HuH-7 (cell line): ENCODE results near the gene GFRA1.
"Not testable (repeated sequence)": the region's sequence is repeated elsewhere in the genome, so short reads cannot be mapped to it uniquely, and the experiment has no call there.

Experiments used
- DNase-seq: peaks from one replicate; pipeline ENCODE4 v3.0.0; 2011; ENCODE audit warnings: low spot score

The GFRA1 gene

DNA sequence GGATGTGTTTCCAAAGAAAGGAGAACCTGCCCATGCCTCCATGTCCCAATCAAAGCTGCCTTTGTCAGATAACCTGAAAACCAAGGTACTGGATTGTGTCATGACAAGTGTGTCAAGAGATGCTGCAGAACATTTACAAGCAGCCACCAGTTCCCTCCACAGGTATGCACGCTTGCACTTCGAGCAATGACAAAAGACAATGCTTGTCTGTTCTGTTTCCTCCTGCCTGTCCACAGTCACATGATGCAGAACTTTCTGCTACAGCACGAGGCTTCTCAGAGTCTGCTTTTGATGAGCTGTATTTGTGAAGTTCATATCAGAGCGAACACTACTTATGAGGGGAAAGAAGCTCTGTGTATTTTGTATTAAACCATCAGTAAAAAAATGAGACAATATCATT lies 209.9 kb downstream of the GFRA1 start:
- no peak for DNase-seq

GRCh38 chr10:116060864-116061263 lies 212.1 kb downstream of the GFRA1 start:
- DNase-seq: no peak

DNA sequence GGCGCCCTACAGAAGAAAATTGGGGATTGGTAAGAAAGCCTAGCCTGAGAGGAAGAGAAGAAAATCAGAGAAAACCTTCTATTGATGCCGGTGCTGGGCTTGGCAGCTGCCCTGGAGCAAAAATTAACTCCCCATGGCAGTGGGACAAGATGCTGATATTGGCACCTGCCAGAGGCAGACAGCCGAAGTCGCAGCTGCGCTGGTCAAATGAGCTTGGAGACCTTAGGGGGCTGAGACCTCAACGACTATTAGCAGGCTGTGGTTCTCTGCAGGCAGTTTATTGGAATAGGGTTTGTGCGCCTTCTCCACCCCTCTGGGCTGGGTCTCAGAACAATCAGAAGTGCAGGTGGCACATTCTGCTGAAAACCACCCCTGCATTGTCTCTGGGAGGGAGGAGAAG lies 213.7 kb downstream of the GFRA1 start:
- DNase-seq: no peak

GRCh38 chr10:116056445-116057293 lies 216.3 kb downstream of the GFRA1 start:
- peak; percentile 62 for DNase-seq

DNA sequence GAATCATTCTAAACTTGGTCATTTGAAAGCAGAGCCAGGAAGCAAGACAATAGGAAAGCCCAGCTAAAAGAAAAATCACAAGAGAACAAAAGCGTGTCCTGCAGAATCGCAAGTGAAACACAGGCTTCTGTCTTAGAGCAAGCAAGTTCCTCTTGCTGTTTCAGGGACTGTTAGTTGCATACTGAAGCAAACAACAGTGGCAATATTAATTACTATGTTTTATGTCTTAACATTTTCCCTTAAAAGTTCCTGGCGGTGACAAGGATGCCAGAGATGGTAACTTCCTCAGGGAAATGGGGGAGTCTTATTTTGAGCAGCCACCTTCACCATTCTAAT lies 217.1 kb downstream of the GFRA1 start:
- DNase-seq: no peak

DNA sequence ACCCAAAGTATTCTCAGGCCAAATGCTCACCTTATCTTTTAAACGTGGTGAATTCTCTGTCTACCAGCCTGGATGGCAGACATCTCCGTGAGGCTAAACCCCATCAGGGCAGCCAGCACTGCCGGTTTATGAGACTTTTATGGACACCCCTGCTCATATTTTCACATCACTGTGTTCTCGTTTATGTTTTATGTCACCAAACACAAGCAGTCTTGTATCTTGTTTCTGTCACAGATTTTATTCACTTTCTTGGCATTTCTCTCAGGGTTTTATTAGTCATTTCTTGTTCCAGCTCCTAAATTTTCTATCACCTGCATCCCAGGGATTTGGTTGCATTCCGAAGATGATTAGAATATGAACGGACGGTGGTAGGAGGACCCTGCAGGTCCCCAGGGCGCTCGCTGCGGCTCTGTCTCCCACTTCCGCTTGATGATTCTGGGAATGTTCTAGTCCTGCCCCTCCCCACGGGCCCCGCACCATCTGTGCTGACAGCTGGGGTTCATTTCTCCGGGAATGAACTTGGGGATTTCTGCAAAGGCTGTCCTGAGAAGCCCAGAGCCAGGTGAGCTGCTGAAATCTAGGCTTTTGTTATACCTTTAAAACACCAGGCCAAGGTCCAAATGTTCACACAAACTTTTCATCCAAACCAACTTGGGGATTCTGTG lies 217.6 kb downstream of the GFRA1 start:
- no peak for DNase-seq

- DNase-seq: no peak
Observed at GRCh38 chr10:116053910-116054309, 219.1 kb downstream of the GFRA1 start.

DNA sequence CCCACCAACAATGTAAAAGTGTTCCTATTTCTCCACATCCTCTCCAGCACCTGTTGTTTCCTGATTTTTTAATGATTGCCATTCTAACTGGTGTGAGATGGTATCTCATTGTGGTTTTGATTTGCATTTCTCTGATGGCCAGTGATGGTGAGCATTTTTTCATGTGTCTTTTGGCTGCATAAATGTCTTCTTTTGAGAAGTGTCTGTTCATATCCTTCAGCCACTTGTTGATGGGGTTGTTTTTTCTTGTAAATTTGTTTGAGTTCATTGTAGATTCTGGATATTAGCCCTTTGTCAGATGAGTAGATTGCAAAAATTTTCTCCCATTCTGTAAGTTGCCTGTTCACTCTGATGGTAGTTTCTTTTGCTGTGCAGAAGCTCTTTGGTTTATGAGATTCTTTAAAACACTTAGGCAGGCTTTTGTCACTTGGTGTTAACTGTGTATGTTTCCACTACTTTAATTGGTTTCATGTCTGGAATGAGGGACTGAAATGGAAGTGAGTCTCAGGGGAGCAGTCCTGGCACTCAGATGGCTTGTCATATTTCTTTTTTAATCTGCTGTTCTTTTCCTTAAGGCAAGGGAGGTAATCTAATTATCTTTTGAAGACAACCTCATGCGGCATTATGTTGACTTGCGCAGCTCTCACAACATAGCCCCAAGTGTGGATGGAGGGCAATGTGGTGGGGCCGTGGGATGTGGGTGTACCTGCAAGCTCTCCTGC lies 219.8 kb downstream of the GFRA1 start:
- not testable (repeated sequence) for DNase-seq

DNA sequence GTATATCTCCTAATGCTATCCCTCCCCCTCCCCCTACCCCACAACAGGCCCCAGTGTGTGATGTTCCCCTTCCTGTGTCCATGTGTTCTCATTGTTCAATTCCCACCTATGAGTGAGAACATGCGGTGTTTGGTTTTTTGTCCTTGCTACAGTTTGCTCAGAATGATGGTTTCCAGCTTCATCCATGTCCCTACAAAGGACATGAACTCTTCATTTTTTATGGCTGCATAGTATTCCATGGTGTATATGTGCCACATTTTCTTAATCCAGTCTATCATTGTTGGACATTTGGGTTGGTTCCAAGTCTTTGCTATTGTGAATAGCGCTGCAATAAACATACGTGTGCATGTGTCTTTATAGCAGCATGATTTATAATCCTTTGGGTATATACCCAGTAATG lies 220.5 kb downstream of the GFRA1 start:
- DNase-seq: not testable (repeated sequence)

DNA sequence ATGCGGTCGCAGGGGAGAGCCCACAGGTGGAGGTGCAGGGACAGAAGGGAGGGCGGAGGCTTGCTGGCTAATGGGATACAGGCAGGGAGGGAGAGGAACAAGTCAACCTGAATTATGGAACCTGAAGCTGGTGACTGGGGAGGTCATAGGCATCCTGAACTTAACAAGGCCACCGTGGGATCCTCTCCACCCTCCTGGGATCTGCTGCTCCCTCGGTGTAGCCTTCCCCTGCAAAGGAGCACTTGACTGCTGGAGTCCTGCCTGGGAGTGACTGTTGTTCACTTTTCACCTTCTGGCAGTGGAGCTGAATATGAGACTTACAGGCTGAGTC lies 223.1 kb downstream of the GFRA1 start:
- no peak for DNase-seq

- DNase-seq: no peak
Observed at GRCh38 chr10:116049158-116049973, 223.6 kb downstream of the GFRA1 start.

- DNase-seq: no peak
Observed at GRCh38 chr10:116045366-116046356, 227.3 kb downstream of the GFRA1 start.

GRCh38 chr10:116044801-116045248 lies 228.2 kb downstream of the GFRA1 start:
- no peak for DNase-seq

- no peak for DNase-seq
Observed at GRCh38 chr10:116043861-116044260, 229.1 kb downstream of the GFRA1 start.

DNA sequence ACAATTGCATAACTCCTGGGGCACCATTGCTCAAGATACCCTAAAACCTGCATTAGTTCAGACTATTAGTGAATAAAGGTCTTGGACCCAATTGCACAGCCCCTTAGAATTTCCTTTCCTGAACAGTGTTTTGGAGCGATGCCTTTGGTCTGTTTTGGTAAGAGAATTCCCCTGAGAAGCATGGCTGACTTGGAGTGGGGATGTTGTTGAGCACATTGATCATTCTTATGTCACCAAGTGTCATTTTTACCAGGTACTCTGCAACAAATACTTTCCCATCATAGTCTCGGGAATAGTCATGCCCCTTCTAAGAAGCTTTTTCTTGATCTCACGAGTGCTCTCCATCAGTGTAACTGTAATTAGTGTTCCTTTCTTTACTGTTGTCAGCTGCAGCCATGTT lies 229.7 kb downstream of the GFRA1 start:
- DNase-seq: no peak

DNA sequence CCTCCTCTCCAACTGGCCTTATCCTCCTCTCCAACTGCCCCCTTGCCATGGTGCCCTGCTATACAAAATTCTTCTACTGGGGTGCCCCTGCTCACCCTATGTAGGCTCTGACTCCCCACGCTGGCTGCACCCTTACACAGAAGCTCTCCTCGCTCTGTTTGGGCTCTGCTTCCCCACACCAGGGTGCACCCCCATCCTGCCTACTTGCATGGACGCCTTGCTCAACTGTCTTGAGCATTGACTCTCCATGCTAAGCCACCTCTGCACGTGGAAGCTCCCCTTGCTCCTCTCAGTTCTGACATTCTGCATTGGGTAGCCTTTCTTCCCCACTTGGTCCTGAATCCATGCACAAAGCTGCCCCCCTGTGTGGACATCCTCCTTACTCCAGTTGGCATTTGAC lies 231.1 kb downstream of the GFRA1 start:
- DNase-seq: no peak

DNA sequence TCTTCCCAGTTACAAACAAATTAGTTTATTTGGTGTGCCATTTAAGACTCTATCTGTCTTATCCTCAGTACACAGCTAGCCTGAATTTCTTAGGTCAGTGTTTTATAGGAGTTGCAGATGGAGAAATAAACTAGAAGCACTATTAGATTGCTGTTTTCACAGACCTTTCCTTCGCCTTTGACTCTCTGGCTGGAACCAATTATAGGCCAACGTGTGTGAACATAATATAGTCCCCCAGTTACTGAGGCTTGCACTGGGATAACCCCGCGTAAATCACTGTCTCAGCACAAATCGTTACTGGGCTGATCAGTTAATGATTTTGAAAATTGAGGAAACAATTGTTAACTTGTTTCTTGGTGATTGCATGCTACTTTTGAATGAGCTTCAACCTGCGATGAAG lies 233.4 kb downstream of the GFRA1 start:
- DNase-seq: no peak

DNA sequence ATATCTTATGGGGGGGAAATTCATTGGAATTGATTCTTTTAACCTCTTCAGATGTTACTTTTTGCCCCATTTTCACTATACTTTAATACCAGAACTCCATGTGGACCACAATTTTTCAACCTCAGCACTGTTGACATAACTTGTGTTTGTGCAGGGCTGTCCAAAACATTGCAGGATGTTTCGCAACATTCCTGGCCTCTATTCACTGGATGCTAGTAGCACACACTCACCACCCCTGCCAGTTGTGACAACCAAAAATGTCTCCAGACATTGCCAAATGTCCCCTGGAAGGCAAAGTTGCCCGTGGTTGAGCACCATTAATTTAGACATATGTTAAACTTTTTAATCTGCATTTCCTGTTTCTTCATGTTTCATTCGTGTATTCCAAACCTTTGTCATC lies 234.7 kb downstream of the GFRA1 start:
- DNase-seq: peak; percentile 42

GRCh38 chr10:116035406-116035805 lies 237.6 kb downstream of the GFRA1 start:
- not testable (repeated sequence) for DNase-seq

DNA sequence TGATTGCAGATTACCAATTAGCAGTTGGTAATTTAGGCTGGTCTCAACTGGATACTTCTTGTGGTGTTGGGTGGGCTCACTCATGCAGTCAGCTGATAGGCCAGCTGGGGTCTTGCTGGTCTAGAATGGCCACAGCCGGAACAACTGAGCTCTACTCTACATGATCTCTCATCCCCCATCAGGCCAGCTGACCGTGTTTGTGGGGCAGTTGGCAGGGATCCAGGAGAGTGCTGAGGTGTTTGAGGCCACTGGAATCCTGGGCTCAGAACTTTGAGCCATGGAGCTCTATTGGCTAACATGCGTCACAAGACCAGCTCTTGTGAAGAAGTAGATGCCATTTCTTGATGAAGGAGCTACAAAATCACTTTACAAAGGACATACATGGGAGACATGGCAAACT lies 242.4 kb downstream of the GFRA1 start:
- DNase-seq: no peak

- peak; percentile 30 for DNase-seq
Observed at GRCh38 chr10:116029826-116030225, 243.2 kb downstream of the GFRA1 start.
